Measurements from ENCODE around the gene MAFG.

- no peak for TF ChIP-seq CTCF (IDR thresholded peaks at IDR 0.05; ENCODE audit: extremely low read depth in 1 of 2, insufficient read depth in 1 of 2, low read depth in 1 of 2, low read length in 2 of 2)
- no peak for TF ChIP-seq JUN (IDR thresholded peaks at IDR 0.05; ENCODE audit: borderline replicate concordance, insufficient read depth, insufficient read length, low read depth)
- TF ChIP-seq POLR2A (IDR thresholded peaks at IDR 0.05; ENCODE audit: low read depth, low read length), result no peak
- no peak for TF ChIP-seq EZH2 (IDR thresholded peaks at IDR 0.05; ENCODE audit: borderline replicate concordance, low read depth, low read length, severe bottlenecking)
- no peak for TF ChIP-seq POLR2AphosphoS5 (IDR thresholded peaks at IDR 0.05; ENCODE audit: insufficient read depth, low read depth, low read length)
- TF ChIP-seq MAX (IDR thresholded peaks at IDR 0.05; ENCODE audit: insufficient read depth, insufficient read length), result no peak
- no peak for TF ChIP-seq GATA2 (IDR thresholded peaks at IDR 0.05; ENCODE audit: insufficient read depth, insufficient read length, low read depth, low read length)
- TF ChIP-seq FOS (IDR thresholded peaks at IDR 0.05; ENCODE audit: borderline replicate concordance, insufficient read depth, low read length), result no peak
Observed at GRCh38 chr17:81942167-81942553, 14.6 kb upstream of the MAFG start.

All from endothelial cell of umbilical vein (primary cell).